Measurements from ENCODE around the gene INAFM2. TPM values are rescaled to one million over a fixed set of nuclear protein-coding genes. Genes with fewer than 3 reads are reported as not detected.

The INAFM2 gene
- total and polyA plus RNA-seq, 10 of the 15 experiments (the other 5 are each of a cell fraction or from before 2014, with no cell fraction given) = 0.75 to 8.1 (median 3.9) TPM

DNA sequence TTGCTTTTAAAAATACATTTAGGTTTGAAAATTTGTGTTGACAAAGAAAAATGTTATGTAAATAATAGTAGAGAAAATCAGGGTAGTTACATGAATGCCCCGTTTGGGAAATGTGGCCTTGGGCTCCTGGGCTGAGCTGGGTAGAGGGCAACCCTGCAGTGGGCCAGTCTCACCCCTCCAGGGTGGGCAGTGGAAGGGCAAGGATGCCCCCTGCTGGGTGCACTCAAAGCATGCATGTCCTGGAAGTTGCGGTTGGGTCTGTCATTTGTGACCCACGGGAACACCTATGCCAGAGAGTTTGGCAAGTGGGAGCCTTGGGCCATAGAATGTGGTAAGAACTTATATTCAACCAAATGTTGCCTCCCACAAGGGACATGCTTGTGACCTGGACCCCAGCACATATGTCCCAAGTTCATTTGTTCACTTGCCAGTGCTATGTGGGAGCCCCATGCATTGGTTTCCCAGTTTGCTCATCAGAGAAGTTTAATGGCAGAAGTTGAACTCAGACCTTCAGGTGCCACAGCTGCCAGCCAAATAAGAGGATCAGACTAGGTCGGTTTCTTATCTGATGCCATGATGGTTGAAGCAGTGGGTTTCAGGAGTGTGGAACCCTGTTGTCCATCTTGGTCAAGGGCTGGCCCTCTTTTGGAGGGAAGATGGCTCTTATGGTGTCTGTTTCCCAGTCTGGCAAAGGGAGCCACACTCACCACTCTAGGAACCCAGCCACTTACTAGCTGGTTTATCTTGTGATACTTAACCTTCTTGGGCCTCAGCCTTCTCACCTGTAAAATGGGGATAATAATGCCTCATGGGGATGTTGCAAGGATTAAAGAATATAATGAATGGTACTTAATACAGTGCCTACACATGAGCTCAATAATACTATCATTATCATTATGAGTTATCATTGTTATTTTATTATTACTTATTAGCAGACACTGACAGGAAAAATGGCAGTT lies 13.2 kb upstream of the INAFM2 start:
- SMC1A ChIA-PET (ENCODE audit: uncharacterized antibody, unreplicated experiment) = interaction anchor here (0.5 to 10.0 kb wide), 9 partner anchors 10 to 1676 kb away, joined by 3 to 83 read pairs (median 3); no protein-coding TSS in a partner anchor
- 22% methylated on average over 4 of the region's 4 CpGs for WGBS (ENCODE audit: insufficient coverage, insufficient replicate concordance, low lambda C conversion rate, missing lambda C conversion rate)
- Histone ChIP-seq H3K9ac (ENCODE audit: control insufficient read depth, insufficient read depth, low read length) (no peak overlapping the region), H4K20me1 (ENCODE audit: control insufficient read depth, insufficient read depth) (no peaks in the 10 kb centered on the region), H3K9me3 (replicated peaks; ENCODE audit: control insufficient read depth, insufficient read depth, low read length) (no peaks in the 10 kb centered on the region), H3K79me2 (ENCODE audit: control insufficient read depth, insufficient read depth, low read length) (no peaks in the 10 kb centered on the region), H3K4me3 (no peak overlapping the region), H3K4me1 (ENCODE audit: control insufficient read depth, insufficient read depth, low read length) (peaks cover 12% of the 10 kb centered on the region), H3K36me3 (ENCODE audit: control insufficient read depth in 2 of 2, insufficient read depth in 2 of 2, low read length in 1 of 2) (no peaks in the 10 kb centered on the region), H3K4me2 (ENCODE audit: control insufficient read depth, insufficient read depth) (no peak overlapping the region), H2AFZ (ENCODE audit: control insufficient read depth, low read depth, low read length) (no peak overlapping the region), H3K27me3 (replicated peaks in 1 of 2; ENCODE audit: control insufficient read depth in 2 of 2, insufficient read depth in 2 of 2, low read length in 1 of 2) (peaks cover 0 to 3% of the 10 kb centered on the region in 2 experiments; a peak in 2 of 4 replicates), H3K27ac (ENCODE audit: control insufficient read depth, insufficient read depth) (no peak overlapping the region)
- TF ChIP-seq ETV6 (conservative IDR thresholded peaks at IDR 0.05 in 1 of 2, IDR thresholded peaks at IDR 0.05 in 1 of 2; ENCODE audit: borderline replicate concordance in 1 of 2, low read depth in 1 of 2) (peak in 1 of 2 experiments; percentile 16; a peak in 1 of 4 replicates), PAX5 (IDR thresholded peaks at IDR 0.05; ENCODE audit: borderline replicate concordance, low read depth, low read length) (no peak), RAD21 (IDR thresholded peaks at IDR 0.05; ENCODE audit: insufficient read depth, low read depth, low read length) (peak; percentile 90), YY1 (IDR thresholded peaks at IDR 0.05; ENCODE audit: low read depth, low read length) (0 out of 2 replicates have a peak, but pooled peaks have one; percentile 34), RBBP5 (conservative IDR thresholded peaks at IDR 0.05) (no peak), POU2F2 (IDR thresholded peaks at IDR 0.05; ENCODE audit: borderline replicate concordance, low read depth, low read length) (peak; percentile 63; the same call in 1 of the 3 replicates), IKZF1 (conservative IDR thresholded peaks at IDR 0.05) (peak; percentile 24; the same call in 1 of the 2 replicates), SMC3 (IDR thresholded peaks at IDR 0.05; ENCODE audit: borderline replicate concordance, low read length) (peak; percentile 70), NRF1 (conservative IDR thresholded peaks at IDR 0.05; ENCODE audit: low read depth, low read length) (no peak), RUNX3 (IDR thresholded peaks at IDR 0.05; ENCODE audit: low read length) (peak; percentile 70), ASH2L (IDR thresholded peaks at IDR 0.05; ENCODE audit: borderline replicate concordance, low read depth) (no peak)
- TF ChIP-seq, protein P1, sequence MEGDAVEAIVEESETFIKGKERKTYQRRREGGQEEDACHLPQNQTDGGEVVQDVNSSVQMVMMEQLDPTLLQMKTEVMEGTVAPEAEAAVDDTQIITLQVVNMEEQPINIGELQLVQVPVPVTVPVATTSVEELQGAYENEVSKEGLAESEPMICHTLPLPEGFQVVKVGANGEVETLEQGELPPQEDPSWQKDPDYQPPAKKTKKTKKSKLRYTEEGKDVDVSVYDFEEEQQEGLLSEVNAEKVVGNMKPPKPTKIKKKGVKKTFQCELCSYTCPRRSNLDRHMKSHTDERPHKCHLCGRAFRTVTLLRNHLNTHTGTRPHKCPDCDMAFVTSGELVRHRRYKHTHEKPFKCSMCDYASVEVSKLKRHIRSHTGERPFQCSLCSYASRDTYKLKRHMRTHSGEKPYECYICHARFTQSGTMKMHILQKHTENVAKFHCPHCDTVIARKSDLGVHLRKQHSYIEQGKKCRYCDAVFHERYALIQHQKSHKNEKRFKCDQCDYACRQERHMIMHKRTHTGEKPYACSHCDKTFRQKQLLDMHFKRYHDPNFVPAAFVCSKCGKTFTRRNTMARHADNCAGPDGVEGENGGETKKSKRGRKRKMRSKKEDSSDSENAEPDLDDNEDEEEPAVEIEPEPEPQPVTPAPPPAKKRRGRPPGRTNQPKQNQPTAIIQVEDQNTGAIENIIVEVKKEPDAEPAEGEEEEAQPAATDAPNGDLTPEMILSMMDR (IDR thresholded peaks at IDR 0.05 in 2 of 3, conservative IDR thresholded peaks at IDR 0.05 in 1 of 3; ENCODE audit: control insufficient read depth in 2 of 3, extremely low read depth in 1 of 3, insufficient read depth in 1 of 3, low read depth in 3 of 3, low read length in 3 of 3) = peak; percentile 68 to 79 (median 70)
- DNase-seq (ENCODE audit: low read depth, low spot score) = peak; percentile 17
- peak; percentile 58 for ATAC-seq
- RAD21 ChIA-PET (ENCODE audit: unreplicated experiment) = interaction anchor here (1.3 to 6.8 kb wide), 4 partner anchors 27 to 265 kb away, joined by 4 to 87 read pairs (median 12); no protein-coding TSS in a partner anchor
- BruUV-seq (replicated peaks) = no TSS peak
- FAIRE-seq = no peak
- intact Hi-C loops (cut with micrococcal nuclease; ENCODE audit: unreplicated experiment) (loop anchor here (1.0 kb wide), 1 partner anchor 31 kb away; no protein-coding TSS in a partner anchor), in situ Hi-C loops (cut with MboI) (loop anchor here (5.0 kb wide), 1 partner anchor 33 kb away; no protein-coding TSS in a partner anchor)
- CTCF ChIA-PET = interaction anchor here (0.5 to 17.6 kb wide), 26 partner anchors 10 to 421 kb away, joined by 3 to 336 read pairs (median 4); partner anchors contain the start of genes ANKRD63, CCDC9B, INAFM2 and SRP14
- POLR2A ChIA-PET = no interaction called here
